Neural cell (in vitro differentiated cells): Measurements from ENCODE around the gene ISCU. TPM values are rescaled to one million over a fixed set of nuclear protein-coding genes. Genes with fewer than 3 reads are reported as not detected.

ENCODE experiments used
- H2AFZ ChIP-seq: fragments of 200-600, 300-800 bp; sonication (generic), shearing (Covaris generic); 2 replicates; pipeline ENCODE4 v1.6.0; 2014; ENCODE audit warnings: low read depth, mild to moderate bottlenecking, antibody characterized with exemption, low read length, moderate library complexity
- H3F3A ChIP-seq: fragments of 200-600 bp; shearing (Covaris generic); 2 replicates; pipeline ENCODE4 v1.6.1; 2016; ENCODE audit warnings: mild to moderate bottlenecking, moderate library complexity, mixed read lengths, antibody characterized with exemption, low read length; ENCODE audit not compliant: insufficient read depth, poor library complexity, severe bottlenecking
- H3K27ac ChIP-seq: fragments of 200-600, 300-800 bp; sonication (generic), shearing (Covaris generic); 2 replicates; pipeline ENCODE4 v1.5.1; 2014; ENCODE audit warnings: mild to moderate bottlenecking, low read length, moderate library complexity
- H3K27me3 ChIP-seq: fragments of 300-800, 200-600 bp; sonication (generic), shearing (Covaris generic); 2 replicates; pipeline ENCODE4 v1.6.0; 2014; ENCODE audit warnings: mild to moderate bottlenecking, low read depth, low read length, moderate library complexity; ENCODE audit not compliant: insufficient read depth
- H3K36me3 ChIP-seq: fragments of 300-800, 200-600 bp; sonication (generic), shearing (Covaris generic); 2 replicates; pipeline ENCODE4 v1.5.1; 2014; ENCODE audit warnings: mild to moderate bottlenecking, antibody characterized with exemption, low read length, moderate library complexity; ENCODE audit not compliant: insufficient read depth
- H3K4me2 ChIP-seq: fragments of 300-800, 200-600 bp; sonication (generic), shearing (Covaris generic); 2 replicates; pipeline ENCODE4 v1.6.0; 2014; ENCODE audit warnings: mild to moderate bottlenecking, low read length
- H3K4me3 ChIP-seq: fragments of 300-800, 200-600 bp; sonication (generic), shearing (Covaris generic); 2 replicates; pipeline ENCODE4 v1.5.1; 2014; ENCODE audit warnings: mild to moderate bottlenecking, low read length, moderate library complexity
- H3K79me2 ChIP-seq: fragments of 200-600 bp; shearing (Covaris generic); replicated peaks from 2 replicates; pipeline ENCODE4 v1.6.0; 2014; ENCODE audit warnings: mild to moderate bottlenecking, low read length, moderate library complexity; ENCODE audit not compliant: insufficient read depth
- H3K9ac ChIP-seq: fragments of 300-800, 200-600 bp; sonication (generic), shearing (Covaris generic); 2 replicates; pipeline ENCODE4 v1.6.1; 2016; ENCODE audit warnings: mild to moderate bottlenecking, low read length, mixed read lengths
- H3K9me2 ChIP-seq: fragments of 200-600 bp; shearing (Covaris generic); 2 replicates; pipeline ENCODE4 v1.6.1; 2016; ENCODE audit warnings: mild to moderate bottlenecking, low read length, mixed read lengths; ENCODE audit not compliant: insufficient read depth
- H3K9me3 ChIP-seq: fragments of 200-600, 300-800 bp; sonication (generic), shearing (Covaris generic); 2 replicates; pipeline ENCODE4 v1.6.1; 2016; ENCODE audit warnings: mild to moderate bottlenecking, mixed run types, low read length, moderate library complexity, mixed read lengths
- H4K20me1 ChIP-seq: fragments of 200-600 bp; shearing (Covaris generic); 2 replicates; pipeline ENCODE4 v1.6.1; 2016; ENCODE audit warnings: mild to moderate bottlenecking, mixed run types; ENCODE audit not compliant: insufficient read depth
- CTCF ChIP-seq: fragments of 450-650 bp; IDR thresholded peaks from 2 replicates; pipeline ENCODE4 v1.5.1; 2014; ENCODE audit warnings: antibody characterized with exemption, mild to moderate bottlenecking, moderate library complexity; ENCODE audit not compliant: poor library complexity, severe bottlenecking
- EP300 ChIP-seq: fragments of 450-650 bp; conservative IDR thresholded peaks from 2 replicates; pipeline ENCODE4 v1.6.1; 2014; ENCODE audit warnings: antibody characterized with exemption, mild to moderate bottlenecking, moderate library complexity; ENCODE audit not compliant: poor library complexity, severe bottlenecking
- EZH2 ChIP-seq: fragments of 200-600, 300-800 bp; shearing (Covaris generic), sonication (generic); IDR thresholded peaks from 2 replicates; pipeline ENCODE4 v1.6.1; 2014; ENCODE audit warnings: antibody characterized with exemption, low read length, borderline replicate concordance, mild to moderate bottlenecking; ENCODE audit not compliant: insufficient read depth, poor library complexity, severe bottlenecking
- MXI1 ChIP-seq: fragments of 450-650 bp; conservative IDR thresholded peaks from 2 replicates; pipeline ENCODE4 v1.6.1; 2014; ENCODE audit warnings: antibody characterized with exemption, mild to moderate bottlenecking; ENCODE audit not compliant: poor library complexity, severe bottlenecking
- POLR2AphosphoS5 ChIP-seq: IDR thresholded peaks from 2 replicates; pipeline ENCODE4 v1.6.1; 2012
- RAD21 ChIP-seq: fragments of 450-650 bp; conservative IDR thresholded peaks from 2 replicates; pipeline ENCODE4 v1.6.1; 2014; ENCODE audit warnings: antibody characterized with exemption, mild to moderate bottlenecking, moderate library complexity
- SMC3 ChIP-seq: fragments of 450-650 bp; conservative IDR thresholded peaks from 2 replicates; pipeline ENCODE4 v1.6.1; 2014; ENCODE audit warnings: antibody characterized with exemption, mild to moderate bottlenecking, moderate library complexity; ENCODE audit not compliant: poor library complexity
- TAF1 ChIP-seq: IDR thresholded peaks from 2 replicates; pipeline ENCODE4 v1.6.1; 2012; ENCODE audit warnings: low read depth
- polyA plus RNA-seq: library from polyadenylated mRNA; depleted of rRNA; stranded (reverse); fragments of >200 nt; gene quantifications from 2 replicates; pipeline ENCODE4 v1.2.3, GENCODE V29; 2014
- TF ChIP-seq, protein P1 (sequence below): IDR thresholded peaks from 2 replicates; pipeline ENCODE4 v1.6.1; 2012; ENCODE audit warnings: borderline replicate concordance

ISCU gene
- polyA plus RNA-seq, 1 donor from 2014 or later = 164 TPM

DNA sequence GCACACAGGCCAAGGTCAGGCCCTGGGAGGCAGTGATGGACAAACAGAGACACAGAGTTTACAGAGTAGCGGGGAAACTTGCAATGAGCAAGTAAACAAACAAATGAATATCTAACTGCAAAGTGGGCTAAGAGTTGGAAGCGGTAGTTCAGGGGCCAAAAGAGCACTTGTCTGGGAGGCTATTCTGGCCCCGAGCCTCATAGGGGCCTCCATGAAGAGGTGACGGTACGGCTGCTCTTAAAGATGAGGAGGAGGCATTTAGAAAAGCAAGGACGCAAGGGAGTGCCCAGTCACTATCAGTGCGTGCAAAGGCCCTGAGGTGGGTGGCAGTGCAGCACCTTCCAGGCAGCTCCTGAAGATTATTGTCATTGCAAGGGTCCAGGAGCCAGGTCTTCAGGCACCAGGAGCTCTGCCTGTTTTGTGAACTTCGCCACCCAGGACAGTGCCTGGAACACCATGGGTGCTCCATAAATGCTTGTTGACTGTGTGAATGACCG is 39.9 kb downstream of the ISCU start:
- TF ChIP-seq EP300 (no peak), POLR2AphosphoS5 (no peak), MXI1 (no peak), EZH2 (no peak), RAD21 (no peak), CTCF (no peak), SMC3 (no peak), TAF1 (no peak)
- TF ChIP-seq, protein P1, sequence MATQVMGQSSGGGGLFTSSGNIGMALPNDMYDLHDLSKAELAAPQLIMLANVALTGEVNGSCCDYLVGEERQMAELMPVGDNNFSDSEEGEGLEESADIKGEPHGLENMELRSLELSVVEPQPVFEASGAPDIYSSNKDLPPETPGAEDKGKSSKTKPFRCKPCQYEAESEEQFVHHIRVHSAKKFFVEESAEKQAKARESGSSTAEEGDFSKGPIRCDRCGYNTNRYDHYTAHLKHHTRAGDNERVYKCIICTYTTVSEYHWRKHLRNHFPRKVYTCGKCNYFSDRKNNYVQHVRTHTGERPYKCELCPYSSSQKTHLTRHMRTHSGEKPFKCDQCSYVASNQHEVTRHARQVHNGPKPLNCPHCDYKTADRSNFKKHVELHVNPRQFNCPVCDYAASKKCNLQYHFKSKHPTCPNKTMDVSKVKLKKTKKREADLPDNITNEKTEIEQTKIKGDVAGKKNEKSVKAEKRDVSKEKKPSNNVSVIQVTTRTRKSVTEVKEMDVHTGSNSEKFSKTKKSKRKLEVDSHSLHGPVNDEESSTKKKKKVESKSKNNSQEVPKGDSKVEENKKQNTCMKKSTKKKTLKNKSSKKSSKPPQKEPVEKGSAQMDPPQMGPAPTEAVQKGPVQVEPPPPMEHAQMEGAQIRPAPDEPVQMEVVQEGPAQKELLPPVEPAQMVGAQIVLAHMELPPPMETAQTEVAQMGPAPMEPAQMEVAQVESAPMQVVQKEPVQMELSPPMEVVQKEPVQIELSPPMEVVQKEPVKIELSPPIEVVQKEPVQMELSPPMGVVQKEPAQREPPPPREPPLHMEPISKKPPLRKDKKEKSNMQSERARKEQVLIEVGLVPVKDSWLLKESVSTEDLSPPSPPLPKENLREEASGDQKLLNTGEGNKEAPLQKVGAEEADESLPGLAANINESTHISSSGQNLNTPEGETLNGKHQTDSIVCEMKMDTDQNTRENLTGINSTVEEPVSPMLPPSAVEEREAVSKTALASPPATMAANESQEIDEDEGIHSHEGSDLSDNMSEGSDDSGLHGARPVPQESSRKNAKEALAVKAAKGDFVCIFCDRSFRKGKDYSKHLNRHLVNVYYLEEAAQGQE = no peak
- Histone ChIP-seq H4K20me1 (no peaks in the 10 kb centered on the region), H3K27me3 (no peaks in the 10 kb centered on the region), H3K9me3 (no peaks in the 10 kb centered on the region), H3K4me2 (no peak overlapping the region), H3K4me3 (no peak overlapping the region), H3K79me2 (no peaks in the 10 kb centered on the region), H3K9me2 (no peaks in the 10 kb centered on the region), H2AFZ (no peak overlapping the region), H3F3A (no peaks in the 10 kb centered on the region), H3K36me3 (no peaks in the 10 kb centered on the region), H3K9ac (no peak overlapping the region), H3K27ac (no peak overlapping the region)

- TF ChIP-seq SMC3 = no peak
- no peak for TF ChIP-seq MXI1
- no peak for TF ChIP-seq EP300
- TF ChIP-seq POLR2AphosphoS5 = no peak
- TF ChIP-seq TAF1 = no peak
- TF ChIP-seq EZH2 = no peak
- TF ChIP-seq RAD21 = no peak
- Histone ChIP-seq H3K27me3 (no peaks in the 10 kb centered on the region), H4K20me1 (no peaks in the 10 kb centered on the region), H2AFZ (no peak overlapping the region), H3K9ac (no peak overlapping the region), H3K27ac (no peak overlapping the region), H3K36me3 (no peaks in the 10 kb centered on the region), H3K4me3 (no peak overlapping the region), H3K9me2 (no peaks in the 10 kb centered on the region), H3K4me2 (no peak overlapping the region), H3K9me3 (no peaks in the 10 kb centered on the region), H3F3A (no peaks in the 10 kb centered on the region), H3K79me2 (no peaks in the 10 kb centered on the region)
These were observed 40.7 kb downstream of the ISCU start for GRCh38 chr12:108602976-108603704.
